ENCODE measurements around the gene ICE2.

The ICE2 gene

GRCh38 chr15:60458721-60459120 lies 20.2 kb downstream of the ICE2 start:
- H3K18ac ChIP-seq (ENCODE audit: low read length): no peak overlapping the region
- no peak overlapping the region for H3K9ac ChIP-seq (ENCODE audit: low read depth, low read length, poor library complexity)
- no peak overlapping the region for H2BK5ac ChIP-seq (ENCODE audit: low read length)
- no peak overlapping the region for H3K14ac ChIP-seq (ENCODE audit: low read length)
- H2AK5ac ChIP-seq (ENCODE audit: low read depth, low read length): no peak overlapping the region
- H3K4me2 ChIP-seq (ENCODE audit: insufficient read depth, low read length, poor library complexity, severe bottlenecking): no peak overlapping the region
- no peak overlapping the region for H3K27ac ChIP-seq (replicated peaks; ENCODE audit: low read length)
- H2AFZ ChIP-seq (ENCODE audit: low read length): no peak overlapping the region
- peaks cover 4 to 84% of the 10 kb centered on the region in 2 donors for H3K36me3 ChIP-seq (replicated peaks in 1 of 2; ENCODE audit: control insufficient read depth in 2 of 2, insufficient read depth in 2 of 2, low read length in 2 of 2)
- H3K27me3 ChIP-seq (ENCODE audit: control insufficient read depth in 3 of 3, insufficient read depth in 3 of 3, low read depth in 1 of 3, low read length in 3 of 3): no peaks in the 10 kb centered on the region
- no peak overlapping the region for H2BK12ac ChIP-seq (ENCODE audit: low read length)
- H2BK15ac ChIP-seq (ENCODE audit: low read length): no peak overlapping the region
- no peak overlapping the region for H4K91ac ChIP-seq (ENCODE audit: low read depth, low read length, poor library complexity)
- H2BK120ac ChIP-seq (ENCODE audit: low read depth, low read length): no peak overlapping the region
- H3K4ac ChIP-seq (ENCODE audit: low read length): no peak overlapping the region
- no peak overlapping the region for H3K4me3 ChIP-seq (ENCODE audit: low read length in 2 of 2)
- no peaks in the 10 kb centered on the region for H3K9me3 ChIP-seq (replicated peaks in 1 of 2; ENCODE audit: control insufficient read depth in 2 of 2, insufficient read depth in 1 of 2, low read depth in 1 of 2, low read length in 2 of 2)
- no peak overlapping the region for H3K23ac ChIP-seq (ENCODE audit: low read depth, low read length, poor library complexity)
- WGBS, 2 donors (ENCODE audit: extremely low coverage in 2 of 2, insufficient read length in 2 of 2, insufficient replicate concordance in 1 of 2): no CpG with 5 or more reads among the region's 6 CpGs
- no peak overlapping the region for H4K8ac ChIP-seq (ENCODE audit: low read depth, low read length)
- no peak for DNase-seq (ENCODE audit: low spot score)
- no peaks in the 10 kb centered on the region for H3K4me1 ChIP-seq (ENCODE audit: control insufficient read depth in 2 of 2, insufficient read depth in 1 of 2, low read depth in 1 of 2, low read length in 2 of 2)
- no peaks in the 10 kb centered on the region for H3K79me1 ChIP-seq (ENCODE audit: low read depth, low read length)

- no peak overlapping the region for H3K18ac ChIP-seq (ENCODE audit: low read length)
- H3K4me1 ChIP-seq (ENCODE audit: control insufficient read depth in 2 of 2, insufficient read depth in 1 of 2, low read depth in 1 of 2, low read length in 2 of 2): no peaks in the 10 kb centered on the region
- WGBS, 2 donors (ENCODE audit: extremely low coverage in 2 of 2, insufficient read length in 2 of 2, insufficient replicate concordance in 1 of 2): no CpG with 5 or more reads among the region's 3 CpGs
- H3K27me3 ChIP-seq (ENCODE audit: control insufficient read depth in 3 of 3, insufficient read depth in 3 of 3, low read depth in 1 of 3, low read length in 3 of 3): no peaks in the 10 kb centered on the region
- H3K36me3 ChIP-seq (replicated peaks in 1 of 2; ENCODE audit: control insufficient read depth in 2 of 2, insufficient read depth in 2 of 2, low read length in 2 of 2): peaks cover 4 to 84% of the 10 kb centered on the region in 2 donors
- no peak overlapping the region for H4K8ac ChIP-seq (ENCODE audit: low read depth, low read length)
- DNase-seq (ENCODE audit: low spot score): no peak
- no peak overlapping the region for H2BK12ac ChIP-seq (ENCODE audit: low read length)
- no peak overlapping the region for H2BK15ac ChIP-seq (ENCODE audit: low read length)
- H3K4me2 ChIP-seq (ENCODE audit: insufficient read depth, low read length, poor library complexity, severe bottlenecking): no peak overlapping the region
- H3K4ac ChIP-seq (ENCODE audit: low read length): no peak overlapping the region
- H3K9me3 ChIP-seq (replicated peaks in 1 of 2; ENCODE audit: control insufficient read depth in 2 of 2, insufficient read depth in 1 of 2, low read depth in 1 of 2, low read length in 2 of 2): no peaks in the 10 kb centered on the region
- H4K91ac ChIP-seq (ENCODE audit: low read depth, low read length, poor library complexity): no peak overlapping the region
- no peak overlapping the region for H3K9ac ChIP-seq (ENCODE audit: low read depth, low read length, poor library complexity)
- no peak overlapping the region for H2BK120ac ChIP-seq (ENCODE audit: low read depth, low read length)
- H2BK5ac ChIP-seq (ENCODE audit: low read length): no peak overlapping the region
- no peak overlapping the region for H3K23ac ChIP-seq (ENCODE audit: low read depth, low read length, poor library complexity)
- H3K4me3 ChIP-seq (ENCODE audit: low read length in 2 of 2): no peak overlapping the region
- H3K27ac ChIP-seq (replicated peaks; ENCODE audit: low read length): no peak overlapping the region
- H3K79me1 ChIP-seq (ENCODE audit: low read depth, low read length): no peaks in the 10 kb centered on the region
- no peak overlapping the region for H2AK5ac ChIP-seq (ENCODE audit: low read depth, low read length)
- no peak overlapping the region for H2AFZ ChIP-seq (ENCODE audit: low read length)
- H3K14ac ChIP-seq (ENCODE audit: low read length): no peak overlapping the region
These were observed 21.0 kb downstream of the ICE2 start for GRCh38 chr15:60457985-60458384.

DNA sequence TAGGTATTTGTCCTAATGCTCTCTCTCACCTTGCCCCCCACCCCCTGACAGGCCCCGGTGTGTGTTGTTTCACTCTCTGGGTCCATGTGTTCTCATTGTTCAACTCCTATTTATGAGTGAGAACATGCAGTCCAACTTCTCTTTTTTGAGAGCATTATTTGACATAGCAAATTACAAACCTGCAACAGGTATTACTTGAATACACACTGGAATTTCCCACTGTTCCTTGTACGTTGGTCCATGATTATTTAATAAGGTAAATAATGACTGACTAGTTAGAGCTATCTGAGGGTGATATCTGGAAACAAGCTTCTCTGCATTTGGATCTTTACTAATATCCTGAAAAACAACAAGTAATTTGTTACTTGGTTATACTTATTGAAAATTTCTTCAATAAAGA lies 24.1 kb downstream of the ICE2 start:
- H2AK5ac ChIP-seq (ENCODE audit: low read depth, low read length): no peak overlapping the region
- H4K91ac ChIP-seq (ENCODE audit: low read depth, low read length, poor library complexity): no peak overlapping the region
- no peak overlapping the region for H4K8ac ChIP-seq (ENCODE audit: low read depth, low read length)
- H2BK15ac ChIP-seq (ENCODE audit: low read length): no peak overlapping the region
- no peak overlapping the region for H3K4ac ChIP-seq (ENCODE audit: low read length)
- H3K27me3 ChIP-seq (ENCODE audit: control insufficient read depth in 3 of 3, insufficient read depth in 3 of 3, low read depth in 1 of 3, low read length in 3 of 3): no peaks in the 10 kb centered on the region
- no peak overlapping the region for H3K4me2 ChIP-seq (ENCODE audit: insufficient read depth, low read length, poor library complexity, severe bottlenecking)
- H3K36me3 ChIP-seq (replicated peaks in 1 of 2; ENCODE audit: control insufficient read depth in 2 of 2, insufficient read depth in 2 of 2, low read length in 2 of 2): peaks cover 4 to 85% of the 10 kb centered on the region in 2 donors
- H2BK12ac ChIP-seq (ENCODE audit: low read length): no peak overlapping the region
- WGBS, 2 donors (ENCODE audit: extremely low coverage in 2 of 2, insufficient read length in 2 of 2, insufficient replicate concordance in 1 of 2): no CpG with 5 or more reads among the region's 2 CpGs
- H3K9me3 ChIP-seq (replicated peaks in 1 of 2; ENCODE audit: control insufficient read depth in 2 of 2, insufficient read depth in 1 of 2, low read depth in 1 of 2, low read length in 2 of 2): no peaks in the 10 kb centered on the region
- no peak overlapping the region for H3K4me3 ChIP-seq (ENCODE audit: low read length in 2 of 2)
- H3K14ac ChIP-seq (ENCODE audit: low read length): no peak overlapping the region
- no peak overlapping the region for H3K23ac ChIP-seq (ENCODE audit: low read depth, low read length, poor library complexity)
- H3K4me1 ChIP-seq (ENCODE audit: control insufficient read depth in 2 of 2, insufficient read depth in 1 of 2, low read depth in 1 of 2, low read length in 2 of 2): no peaks in the 10 kb centered on the region
- H3K18ac ChIP-seq (ENCODE audit: low read length): no peak overlapping the region
- no peak overlapping the region for H2BK120ac ChIP-seq (ENCODE audit: low read depth, low read length)
- no peaks in the 10 kb centered on the region for H3K79me1 ChIP-seq (ENCODE audit: low read depth, low read length)
- no peak for DNase-seq (ENCODE audit: low spot score)
- H2AFZ ChIP-seq (ENCODE audit: low read length): no peak overlapping the region
- H2BK5ac ChIP-seq (ENCODE audit: low read length): no peak overlapping the region
- no peak overlapping the region for H3K27ac ChIP-seq (replicated peaks; ENCODE audit: low read length)
- no peak overlapping the region for H3K9ac ChIP-seq (ENCODE audit: low read depth, low read length, poor library complexity)

- no peak overlapping the region for H4K8ac ChIP-seq (ENCODE audit: low read depth, low read length)
- no peak overlapping the region for H3K4ac ChIP-seq (ENCODE audit: low read length)
- H3K14ac ChIP-seq (ENCODE audit: low read length): no peak overlapping the region
- H3K23ac ChIP-seq (ENCODE audit: low read depth, low read length, poor library complexity): no peak overlapping the region
- no peaks in the 10 kb centered on the region for H3K9me3 ChIP-seq (replicated peaks in 1 of 2; ENCODE audit: control insufficient read depth in 2 of 2, insufficient read depth in 1 of 2, low read depth in 1 of 2, low read length in 2 of 2)
- no peak overlapping the region for H2BK12ac ChIP-seq (ENCODE audit: low read length)
- H3K4me1 ChIP-seq (ENCODE audit: control insufficient read depth in 2 of 2, insufficient read depth in 1 of 2, low read depth in 1 of 2, low read length in 2 of 2): no peaks in the 10 kb centered on the region
- H2BK15ac ChIP-seq (ENCODE audit: low read length): no peak overlapping the region
- H3K27me3 ChIP-seq (ENCODE audit: control insufficient read depth in 3 of 3, insufficient read depth in 3 of 3, low read depth in 1 of 3, low read length in 3 of 3): no peaks in the 10 kb centered on the region
- peaks cover 3 to 92% of the 10 kb centered on the region in 2 donors for H3K36me3 ChIP-seq (replicated peaks in 1 of 2; ENCODE audit: control insufficient read depth in 2 of 2, insufficient read depth in 2 of 2, low read length in 2 of 2)
- H3K27ac ChIP-seq (replicated peaks; ENCODE audit: low read length): no peak overlapping the region
- H2AK5ac ChIP-seq (ENCODE audit: low read depth, low read length): no peak overlapping the region
- no peak for DNase-seq (ENCODE audit: low spot score)
- no peak overlapping the region for H3K4me3 ChIP-seq (ENCODE audit: low read length in 2 of 2)
- WGBS, 2 donors (ENCODE audit: extremely low coverage in 2 of 2, insufficient read length in 2 of 2, insufficient replicate concordance in 1 of 2): no CpG with 5 or more reads among the region's 5 CpGs
- H2BK120ac ChIP-seq (ENCODE audit: low read depth, low read length): no peak overlapping the region
- no peak overlapping the region for H2AFZ ChIP-seq (ENCODE audit: low read length)
- no peaks in the 10 kb centered on the region for H3K79me1 ChIP-seq (ENCODE audit: low read depth, low read length)
- no peak overlapping the region for H2BK5ac ChIP-seq (ENCODE audit: low read length)
- H3K9ac ChIP-seq (ENCODE audit: low read depth, low read length, poor library complexity): no peak overlapping the region
- no peak overlapping the region for H4K91ac ChIP-seq (ENCODE audit: low read depth, low read length, poor library complexity)
- H3K18ac ChIP-seq (ENCODE audit: low read length): no peak overlapping the region
- no peak overlapping the region for H3K4me2 ChIP-seq (ENCODE audit: insufficient read depth, low read length, poor library complexity, severe bottlenecking)
These were observed 30.1 kb downstream of the ICE2 start for GRCh38 chr15:60448668-60449360.

Measured in neuronal stem cell (in vitro differentiated cells).